Measurements from ENCODE around the gene DBF4B. TPM values are rescaled to one million over a fixed set of nuclear protein-coding genes. Genes with fewer than 3 reads are reported as not detected.

DBF4B gene
- total and polyA plus RNA-seq, 2 of the 13 experiments (the other 11 are each of a cell fraction or from before 2014, with no cell fraction given), result 11.7 to 13.2 TPM

DNA sequence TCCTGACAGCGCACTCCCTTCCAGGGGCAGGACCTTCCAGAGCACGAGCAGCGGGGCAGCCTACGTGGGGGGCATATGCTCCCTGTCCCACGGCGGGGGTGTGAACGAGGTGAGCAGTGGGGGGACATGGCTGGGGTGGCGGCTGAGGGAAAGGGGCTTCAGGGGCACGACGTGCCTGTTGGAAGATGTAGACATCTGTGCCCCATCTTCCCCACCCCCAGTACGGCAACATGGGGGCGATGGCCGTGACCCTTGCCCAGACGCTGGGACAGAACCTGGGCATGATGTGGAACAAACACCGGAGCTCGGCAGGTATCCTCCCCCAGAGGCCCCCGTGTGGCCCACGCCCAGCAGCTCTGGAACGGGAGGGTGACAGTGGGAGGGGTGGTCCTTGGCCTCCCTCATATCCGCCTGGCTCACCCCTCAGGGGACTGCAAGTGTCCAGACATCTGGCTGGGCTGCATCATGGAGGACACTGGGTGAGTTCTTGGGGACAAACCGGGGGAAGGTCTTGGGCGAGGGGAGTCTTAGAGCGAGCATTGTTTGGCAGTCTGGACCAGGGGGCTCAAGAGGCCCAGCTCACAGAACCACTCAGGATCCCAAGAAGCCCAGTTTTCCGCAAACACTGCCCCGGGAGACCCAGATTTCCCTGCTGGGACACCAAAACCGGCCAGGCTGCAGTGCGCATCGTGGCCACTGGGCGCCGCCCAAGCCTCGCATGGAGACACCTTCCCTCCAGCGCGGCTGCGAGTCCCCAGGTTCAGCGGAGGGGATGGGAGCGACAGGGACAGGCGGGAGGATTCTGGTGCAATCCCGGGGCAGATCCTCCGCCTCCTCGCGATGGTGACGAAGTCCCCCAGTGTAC is 66.0 kb downstream of the DBF4B start (continued):
- TF ChIP-seq, protein P1, sequence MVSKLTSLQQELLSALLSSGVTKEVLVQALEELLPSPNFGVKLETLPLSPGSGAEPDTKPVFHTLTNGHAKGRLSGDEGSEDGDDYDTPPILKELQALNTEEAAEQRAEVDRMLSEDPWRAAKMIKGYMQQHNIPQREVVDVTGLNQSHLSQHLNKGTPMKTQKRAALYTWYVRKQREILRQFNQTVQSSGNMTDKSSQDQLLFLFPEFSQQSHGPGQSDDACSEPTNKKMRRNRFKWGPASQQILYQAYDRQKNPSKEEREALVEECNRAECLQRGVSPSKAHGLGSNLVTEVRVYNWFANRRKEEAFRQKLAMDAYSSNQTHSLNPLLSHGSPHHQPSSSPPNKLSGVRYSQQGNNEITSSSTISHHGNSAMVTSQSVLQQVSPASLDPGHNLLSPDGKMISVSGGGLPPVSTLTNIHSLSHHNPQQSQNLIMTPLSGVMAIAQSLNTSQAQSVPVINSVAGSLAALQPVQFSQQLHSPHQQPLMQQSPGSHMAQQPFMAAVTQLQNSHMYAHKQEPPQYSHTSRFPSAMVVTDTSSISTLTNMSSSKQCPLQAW (CRISPR knock-in tag; IDR thresholded peaks at IDR 0.05), result peak; percentile 8; the same call in 1 of the 2 replicates
- TF ChIP-seq TCF7L2 (IDR thresholded peaks at IDR 0.05; ENCODE audit: low read depth, low read length), result no peak
- no peak for TF ChIP-seq ASH2L (IDR thresholded peaks at IDR 0.05; ENCODE audit: insufficient read length, low read depth, low read length)
- no peak for TF ChIP-seq ZNF317 (CRISPR knock-in tag; IDR thresholded peaks at IDR 0.05)
- TF ChIP-seq RFX3 (CRISPR knock-in tag; IDR thresholded peaks at IDR 0.05), result no peak
- TF ChIP-seq KDM3A (CRISPR knock-in tag; IDR thresholded peaks at IDR 0.05; ENCODE audit: low read depth), result peak; percentile 40; the same call in 1 of the 2 replicates
- no peak for TF ChIP-seq ZNF724P (CRISPR knock-in tag; IDR thresholded peaks at IDR 0.05; ENCODE audit: borderline replicate concordance)
- TF ChIP-seq ZBTB20 (CRISPR knock-in tag; IDR thresholded peaks at IDR 0.05; ENCODE audit: borderline replicate concordance, low read depth), result no peak
- no peak for TF ChIP-seq HES4 (CRISPR knock-in tag; IDR thresholded peaks at IDR 0.05; ENCODE audit: borderline replicate concordance)
- TF ChIP-seq, protein P2, sequence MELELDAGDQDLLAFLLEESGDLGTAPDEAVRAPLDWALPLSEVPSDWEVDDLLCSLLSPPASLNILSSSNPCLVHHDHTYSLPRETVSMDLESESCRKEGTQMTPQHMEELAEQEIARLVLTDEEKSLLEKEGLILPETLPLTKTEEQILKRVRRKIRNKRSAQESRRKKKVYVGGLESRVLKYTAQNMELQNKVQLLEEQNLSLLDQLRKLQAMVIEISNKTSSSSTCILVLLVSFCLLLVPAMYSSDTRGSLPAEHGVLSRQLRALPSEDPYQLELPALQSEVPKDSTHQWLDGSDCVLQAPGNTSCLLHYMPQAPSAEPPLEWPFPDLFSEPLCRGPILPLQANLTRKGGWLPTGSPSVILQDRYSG (CRISPR knock-in tag; IDR thresholded peaks at IDR 0.05), result no peak
- TF ChIP-seq ZNF367 (CRISPR knock-in tag; IDR thresholded peaks at IDR 0.05; ENCODE audit: borderline replicate concordance), result no peak
- TF ChIP-seq, protein P3, sequence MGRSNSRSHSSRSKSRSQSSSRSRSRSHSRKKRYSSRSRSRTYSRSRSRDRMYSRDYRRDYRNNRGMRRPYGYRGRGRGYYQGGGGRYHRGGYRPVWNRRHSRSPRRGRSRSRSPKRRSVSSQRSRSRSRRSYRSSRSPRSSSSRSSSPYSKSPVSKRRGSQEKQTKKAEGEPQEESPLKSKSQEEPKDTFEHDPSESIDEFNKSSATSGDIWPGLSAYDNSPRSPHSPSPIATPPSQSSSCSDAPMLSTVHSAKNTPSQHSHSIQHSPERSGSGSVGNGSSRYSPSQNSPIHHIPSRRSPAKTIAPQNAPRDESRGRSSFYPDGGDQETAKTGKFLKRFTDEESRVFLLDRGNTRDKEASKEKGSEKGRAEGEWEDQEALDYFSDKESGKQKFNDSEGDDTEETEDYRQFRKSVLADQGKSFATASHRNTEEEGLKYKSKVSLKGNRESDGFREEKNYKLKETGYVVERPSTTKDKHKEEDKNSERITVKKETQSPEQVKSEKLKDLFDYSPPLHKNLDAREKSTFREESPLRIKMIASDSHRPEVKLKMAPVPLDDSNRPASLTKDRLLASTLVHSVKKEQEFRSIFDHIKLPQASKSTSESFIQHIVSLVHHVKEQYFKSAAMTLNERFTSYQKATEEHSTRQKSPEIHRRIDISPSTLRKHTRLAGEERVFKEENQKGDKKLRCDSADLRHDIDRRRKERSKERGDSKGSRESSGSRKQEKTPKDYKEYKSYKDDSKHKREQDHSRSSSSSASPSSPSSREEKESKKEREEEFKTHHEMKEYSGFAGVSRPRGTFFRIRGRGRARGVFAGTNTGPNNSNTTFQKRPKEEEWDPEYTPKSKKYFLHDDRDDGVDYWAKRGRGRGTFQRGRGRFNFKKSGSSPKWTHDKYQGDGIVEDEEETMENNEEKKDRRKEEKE (IDR thresholded peaks at IDR 0.05), result no peak
- no peak for TF ChIP-seq TCF7 (IDR thresholded peaks at IDR 0.05; ENCODE audit: low read depth)
- TF ChIP-seq, protein P4, sequence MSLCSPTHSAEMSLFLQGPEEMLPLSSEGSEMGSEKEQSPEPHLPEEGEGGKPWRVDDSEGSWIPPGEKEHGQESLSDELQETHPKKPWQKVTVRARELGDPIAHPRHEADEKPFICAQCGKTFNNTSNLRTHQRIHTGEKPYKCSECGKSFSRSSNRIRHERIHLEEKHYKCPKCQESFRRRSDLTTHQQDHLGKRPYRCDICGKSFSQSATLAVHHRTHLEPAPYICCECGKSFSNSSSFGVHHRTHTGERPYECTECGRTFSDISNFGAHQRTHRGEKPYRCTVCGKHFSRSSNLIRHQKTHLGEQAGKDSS (CRISPR knock-in tag; IDR thresholded peaks at IDR 0.05; ENCODE audit: borderline replicate concordance, low read depth), result 0 out of 2 replicates have a peak, but pooled peaks have one; percentile 37
- TF ChIP-seq, protein P5, sequence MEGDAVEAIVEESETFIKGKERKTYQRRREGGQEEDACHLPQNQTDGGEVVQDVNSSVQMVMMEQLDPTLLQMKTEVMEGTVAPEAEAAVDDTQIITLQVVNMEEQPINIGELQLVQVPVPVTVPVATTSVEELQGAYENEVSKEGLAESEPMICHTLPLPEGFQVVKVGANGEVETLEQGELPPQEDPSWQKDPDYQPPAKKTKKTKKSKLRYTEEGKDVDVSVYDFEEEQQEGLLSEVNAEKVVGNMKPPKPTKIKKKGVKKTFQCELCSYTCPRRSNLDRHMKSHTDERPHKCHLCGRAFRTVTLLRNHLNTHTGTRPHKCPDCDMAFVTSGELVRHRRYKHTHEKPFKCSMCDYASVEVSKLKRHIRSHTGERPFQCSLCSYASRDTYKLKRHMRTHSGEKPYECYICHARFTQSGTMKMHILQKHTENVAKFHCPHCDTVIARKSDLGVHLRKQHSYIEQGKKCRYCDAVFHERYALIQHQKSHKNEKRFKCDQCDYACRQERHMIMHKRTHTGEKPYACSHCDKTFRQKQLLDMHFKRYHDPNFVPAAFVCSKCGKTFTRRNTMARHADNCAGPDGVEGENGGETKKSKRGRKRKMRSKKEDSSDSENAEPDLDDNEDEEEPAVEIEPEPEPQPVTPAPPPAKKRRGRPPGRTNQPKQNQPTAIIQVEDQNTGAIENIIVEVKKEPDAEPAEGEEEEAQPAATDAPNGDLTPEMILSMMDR (CRISPR knock-in tag; IDR thresholded peaks at IDR 0.05), result peak; percentile 99
- no peak for TF ChIP-seq ZNF10 (CRISPR knock-in tag; IDR thresholded peaks at IDR 0.05; ENCODE audit: borderline replicate concordance, low read depth)
- TF ChIP-seq ZNF850 (CRISPR knock-in tag; conservative IDR thresholded peaks at IDR 0.05), result no peak
- TF ChIP-seq, protein P6, sequence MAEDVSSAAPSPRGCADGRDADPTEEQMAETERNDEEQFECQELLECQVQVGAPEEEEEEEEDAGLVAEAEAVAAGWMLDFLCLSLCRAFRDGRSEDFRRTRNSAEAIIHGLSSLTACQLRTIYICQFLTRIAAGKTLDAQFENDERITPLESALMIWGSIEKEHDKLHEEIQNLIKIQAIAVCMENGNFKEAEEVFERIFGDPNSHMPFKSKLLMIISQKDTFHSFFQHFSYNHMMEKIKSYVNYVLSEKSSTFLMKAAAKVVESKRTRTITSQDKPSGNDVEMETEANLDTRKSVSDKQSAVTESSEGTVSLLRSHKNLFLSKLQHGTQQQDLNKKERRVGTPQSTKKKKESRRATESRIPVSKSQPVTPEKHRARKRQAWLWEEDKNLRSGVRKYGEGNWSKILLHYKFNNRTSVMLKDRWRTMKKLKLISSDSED (CRISPR knock-in tag; IDR thresholded peaks at IDR 0.05), result no peak
- no peak; the same call in 1 of the 2 replicates for TF ChIP-seq ZNF776 (CRISPR knock-in tag; IDR thresholded peaks at IDR 0.05)

Data from HepG2 (cell line).